CD4-positive, alpha-beta T cell treated with Interleukin-21 for 1 hour (primary cell): ENCODE data around the gene SLC37A1.

Source experiments
- DNase-seq: peaks from one replicate; pipeline ENCODE4 v3.0.0-alpha.2; 2020

The SLC37A1 gene

GRCh38 chr21:42546433-42546832 is 32.8 kb downstream of the SLC37A1 start:
- no peak for DNase-seq

DNA sequence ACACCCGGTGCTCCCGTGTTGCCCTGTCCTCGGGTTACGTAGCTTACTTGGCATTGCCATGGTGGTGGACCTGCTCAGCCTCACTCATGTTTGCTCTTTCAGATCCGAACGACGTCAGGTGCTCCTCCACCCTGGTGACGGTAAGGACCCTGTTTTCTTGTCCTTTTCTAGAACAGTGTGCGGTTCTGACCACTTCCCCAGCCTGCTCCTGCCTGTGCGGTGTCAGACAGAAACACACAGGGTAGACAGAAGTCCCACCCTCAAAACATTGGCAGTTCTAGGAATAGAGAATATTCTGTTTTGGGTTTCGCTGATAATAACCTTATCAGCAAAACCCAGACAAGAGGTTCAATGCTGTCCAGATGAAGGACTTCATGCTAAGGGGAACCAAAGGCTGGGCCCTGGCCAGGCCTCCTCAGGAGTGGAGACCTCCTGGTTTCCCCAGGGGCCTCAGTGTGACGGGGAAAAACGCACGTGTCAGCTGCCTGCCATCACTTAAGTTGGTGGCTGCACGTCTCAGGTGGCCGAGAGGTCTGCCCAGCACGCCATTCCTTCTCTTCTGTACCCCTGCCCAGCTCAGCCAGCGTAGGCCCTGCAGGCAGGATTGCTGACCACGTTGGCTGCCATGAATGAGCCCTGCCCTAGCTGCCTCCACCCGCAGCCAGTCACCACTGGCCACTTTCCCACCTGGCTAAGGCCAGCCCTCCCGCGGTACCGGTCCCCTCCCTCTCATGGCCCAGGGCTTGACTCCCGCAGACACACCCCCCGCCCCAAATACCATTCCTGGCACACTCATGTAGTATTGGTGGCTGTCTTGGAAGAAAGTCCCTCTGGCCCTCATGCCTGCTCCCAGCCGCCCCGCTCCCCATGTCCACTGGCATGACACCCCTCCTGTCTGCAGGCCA is 33.6 kb downstream of the SLC37A1 start:
- DNase-seq = no peak

DNA sequence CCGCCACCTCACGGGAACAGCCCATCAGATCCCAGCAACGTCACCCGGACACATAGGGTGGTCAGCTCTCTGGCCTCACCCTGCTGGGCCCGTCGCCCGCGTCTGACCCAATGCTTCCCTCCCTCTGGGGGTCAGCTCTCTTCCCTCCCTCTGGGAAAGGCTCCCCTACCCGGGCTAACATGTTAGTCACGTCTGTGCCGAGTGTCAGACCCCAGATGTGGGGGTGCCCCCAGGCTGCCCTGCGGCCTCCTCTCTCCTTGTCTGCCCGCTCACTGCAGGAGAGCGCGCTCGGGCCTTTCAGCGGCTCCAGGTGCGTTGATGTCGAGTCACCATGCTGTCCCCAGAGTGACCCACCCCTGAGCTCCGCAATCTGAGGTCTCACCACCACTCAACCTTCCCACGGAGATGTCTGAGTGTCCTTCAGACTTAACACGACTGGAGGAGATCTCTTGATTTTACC is 34.3 kb downstream of the SLC37A1 start:
- DNase-seq = no peak

DNA sequence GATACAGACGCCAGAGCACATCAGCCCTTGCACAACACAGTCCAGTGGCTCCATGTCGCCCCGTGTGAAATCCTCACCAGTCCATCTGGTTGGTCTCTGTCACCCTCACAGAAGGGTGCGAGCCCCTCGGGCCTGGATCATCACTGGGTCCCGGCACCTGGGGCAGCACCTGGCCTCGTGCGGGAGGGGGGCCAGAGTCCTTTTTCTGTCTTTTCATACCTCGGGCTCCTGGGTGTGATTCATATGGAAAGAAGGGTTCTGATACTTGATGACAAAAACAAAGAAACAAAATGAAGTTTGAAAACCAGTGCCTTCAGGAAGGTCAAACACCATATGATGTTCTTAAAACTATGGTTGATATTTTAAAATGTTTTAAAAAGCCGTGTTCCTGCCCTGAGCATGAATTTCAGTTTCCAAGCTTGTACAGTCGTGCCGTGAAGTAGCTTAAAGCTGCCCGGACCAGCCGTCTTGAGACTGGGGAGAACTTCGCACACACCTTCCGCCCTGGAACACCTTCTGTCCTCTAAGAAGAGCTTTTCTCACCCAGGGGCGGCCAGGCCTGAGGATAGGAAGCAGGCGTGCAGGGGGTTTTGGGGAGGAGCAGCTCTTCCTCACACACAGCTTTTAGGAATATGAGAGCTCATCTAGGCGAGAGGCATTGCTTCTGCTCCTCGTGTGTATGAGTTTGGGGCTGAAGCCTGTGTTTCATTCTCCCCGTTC is 35.2 kb downstream of the SLC37A1 start:
- DNase-seq = no peak

- no peak for DNase-seq
Measured at GRCh38 chr21:42550817-42551216, 37.2 kb downstream of the SLC37A1 start.

DNA sequence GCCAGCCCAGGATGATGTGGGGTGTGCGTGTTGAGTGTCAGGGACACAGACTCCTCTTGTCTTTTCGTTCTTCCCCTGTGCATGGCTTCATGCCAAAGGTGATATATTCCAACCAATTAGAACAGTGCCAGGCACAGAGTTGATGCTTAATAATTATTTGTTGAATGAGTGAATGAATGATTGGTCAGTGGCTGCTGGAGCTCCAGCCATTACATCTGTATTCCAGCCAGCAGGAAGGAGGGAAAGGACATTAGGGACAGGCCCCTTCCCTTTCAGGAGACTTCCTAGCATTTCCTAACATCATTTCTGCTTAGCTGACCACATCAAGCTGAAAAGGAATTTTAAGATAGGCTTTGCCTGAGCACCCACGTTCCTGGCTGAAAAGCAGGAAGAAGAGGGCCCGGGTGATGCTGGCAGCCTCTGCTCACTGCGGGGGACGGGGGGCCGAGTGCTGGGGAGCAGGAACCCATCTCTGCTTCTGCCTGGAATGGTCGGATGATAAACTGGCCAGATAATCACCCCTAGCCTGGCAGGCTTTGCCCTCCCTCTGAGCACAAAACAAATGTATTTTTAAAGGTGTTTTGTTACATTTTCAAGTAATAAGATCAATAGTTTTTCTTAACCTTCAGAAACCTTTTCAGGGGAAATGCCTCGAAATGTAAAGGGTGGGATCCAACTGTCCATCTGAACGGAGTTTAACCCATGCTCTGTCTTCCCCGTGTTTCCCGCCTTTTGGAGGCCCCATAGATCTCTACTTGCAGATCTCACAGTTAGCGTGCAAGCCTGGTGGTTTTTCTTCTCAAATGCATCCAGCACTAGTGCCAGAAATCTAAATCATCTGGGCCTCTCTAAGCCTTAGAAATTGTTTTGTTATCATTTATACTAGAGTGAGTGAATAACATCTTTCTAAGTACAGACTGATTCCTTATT is 39.0 kb downstream of the SLC37A1 start:
- no peak for DNase-seq

GRCh38 chr21:42553435-42553834 is 39.8 kb downstream of the SLC37A1 start:
- DNase-seq = no peak

- DNase-seq = no peak
Measured at GRCh38 chr21:42554251-42554961, 40.8 kb downstream of the SLC37A1 start.

DNA sequence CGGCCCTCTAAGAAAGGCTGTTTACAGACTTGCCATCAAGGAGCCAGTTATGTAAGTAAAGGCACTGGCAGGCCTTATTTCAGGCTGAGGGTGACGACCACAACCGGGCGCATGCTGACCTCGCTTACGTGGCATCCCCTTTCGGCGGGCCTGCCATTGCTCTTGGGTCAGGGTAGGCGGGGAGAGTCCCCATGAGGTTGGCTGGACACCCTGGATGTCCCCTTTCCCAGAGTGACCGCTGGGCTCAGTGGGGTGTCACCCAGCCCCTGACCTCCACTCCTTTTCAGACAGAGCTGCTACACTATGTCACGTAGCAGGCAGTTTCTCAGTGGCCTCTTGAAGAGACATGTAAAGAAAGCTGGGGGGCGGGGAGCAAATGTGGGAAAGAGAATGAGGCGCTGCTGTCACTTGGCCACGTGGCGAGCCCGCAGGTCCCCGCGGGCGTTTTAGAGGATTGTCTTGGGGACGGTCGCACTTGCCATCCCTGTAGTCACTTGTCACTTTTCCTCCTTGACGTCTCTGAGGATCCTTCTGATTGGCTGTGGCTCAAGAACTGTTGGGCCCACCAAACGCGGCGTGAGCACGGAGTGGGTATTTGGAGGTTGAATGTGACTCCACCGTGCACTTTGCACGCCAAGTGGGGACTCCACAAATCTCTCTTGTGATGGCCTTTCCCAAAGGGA is 42.2 kb downstream of the SLC37A1 start:
- DNase-seq = no peak

GRCh38 chr21:42556476-42556875 is 42.8 kb downstream of the SLC37A1 start:
- DNase-seq = no peak

- no peak for DNase-seq
Measured at GRCh38 chr21:42556960-42557359, 43.3 kb downstream of the SLC37A1 start.

GRCh38 chr21:42557420-42557819 is 43.8 kb downstream of the SLC37A1 start:
- DNase-seq = no peak

- no peak for DNase-seq
Measured at GRCh38 chr21:42558368-42558767, 44.7 kb downstream of the SLC37A1 start.

GRCh38 chr21:42558846-42559245 is 45.2 kb downstream of the SLC37A1 start:
- DNase-seq = no peak

DNA sequence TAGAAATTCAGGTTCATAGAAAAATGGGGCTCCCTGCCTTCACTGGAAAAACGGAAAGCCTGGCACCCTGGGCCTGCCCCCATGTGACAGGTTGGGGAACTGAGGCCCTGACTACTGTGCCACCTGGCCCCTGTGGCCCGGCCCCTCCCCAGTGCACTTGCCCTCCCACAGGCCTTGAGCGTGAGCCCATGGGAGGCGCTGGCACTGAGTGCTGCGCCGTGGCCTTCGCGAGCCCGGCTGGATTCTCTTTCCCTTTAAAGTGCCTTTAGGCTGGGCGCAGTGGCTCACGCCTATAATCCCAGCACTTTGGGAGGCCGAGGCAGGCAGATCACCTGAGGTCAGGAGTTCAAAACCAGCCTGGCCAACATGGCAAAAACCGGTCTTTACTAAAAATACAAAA is 45.7 kb downstream of the SLC37A1 start:
- DNase-seq = no peak

DNA sequence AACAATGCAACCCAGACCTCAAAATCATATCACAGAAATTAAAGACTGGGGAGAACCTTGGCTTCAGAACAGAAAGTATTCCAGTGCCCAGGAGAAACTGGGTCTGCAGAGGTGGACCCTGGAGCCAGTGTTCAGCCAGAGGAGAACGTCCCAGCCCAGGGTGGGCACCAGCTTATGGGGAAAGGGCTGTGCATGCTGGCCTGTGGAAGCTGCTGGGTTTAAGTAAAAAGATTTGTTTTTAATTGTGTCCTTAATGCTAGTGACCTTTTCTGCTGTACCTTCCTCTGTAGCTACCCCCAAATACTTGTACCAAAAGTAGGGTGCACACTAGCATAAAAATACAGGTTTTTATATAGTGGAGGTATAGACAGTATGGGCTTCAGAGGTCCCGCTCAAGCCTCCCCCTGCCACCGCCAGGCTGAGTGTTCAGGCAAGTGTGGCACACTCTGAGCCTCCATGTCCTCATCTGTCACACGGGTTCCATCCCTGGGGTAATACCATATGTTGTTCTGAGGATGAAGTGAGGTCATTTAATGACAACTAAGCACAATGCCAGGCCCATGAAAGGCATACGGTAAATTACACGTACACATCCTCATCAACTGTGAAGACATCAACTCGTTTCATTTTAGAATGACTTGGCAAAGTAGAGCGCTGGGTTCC is 47.0 kb downstream of the SLC37A1 start:
- no peak for DNase-seq

DNA sequence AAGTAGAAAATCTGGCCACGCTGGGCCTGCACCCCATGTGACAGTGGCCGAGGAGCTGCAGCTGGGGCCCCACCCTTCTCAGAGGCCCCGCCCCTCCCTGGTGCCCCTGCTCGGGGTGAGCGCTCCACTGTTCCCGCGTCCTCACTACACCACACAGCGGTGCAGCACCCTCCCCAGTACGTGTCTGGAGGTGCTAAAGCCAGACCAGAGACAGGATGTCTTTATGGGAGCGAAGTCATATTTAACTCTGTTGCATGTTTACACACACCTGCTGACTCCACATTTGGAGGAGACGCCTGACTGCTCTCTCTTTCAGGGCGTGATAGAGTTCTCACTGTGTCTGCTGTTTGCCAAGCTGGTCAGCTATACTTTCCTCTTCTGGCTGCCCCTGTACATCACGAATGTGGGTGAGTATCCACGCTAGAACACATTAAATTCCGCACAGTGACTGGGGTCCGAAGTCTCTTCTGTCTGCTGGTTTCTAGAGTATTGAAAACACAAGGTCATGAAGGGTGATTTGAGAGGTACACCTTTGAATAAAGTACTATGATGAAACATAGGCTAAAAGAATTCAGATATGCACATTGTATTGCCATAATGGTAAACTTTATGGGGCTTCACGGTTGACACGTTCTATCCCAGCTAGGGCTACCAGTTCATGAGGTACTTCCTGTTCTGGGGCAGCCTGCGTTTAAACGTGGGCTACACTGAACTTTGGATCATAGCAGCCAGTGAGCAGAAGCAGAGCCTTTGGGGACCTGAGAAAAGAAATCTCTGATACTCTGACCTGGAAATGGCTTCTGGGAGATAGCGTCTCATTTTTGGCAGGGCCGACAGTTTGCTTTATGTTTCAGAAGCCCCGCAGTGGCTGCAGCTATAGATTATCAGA is 48.4 kb downstream of the SLC37A1 start:
- no peak for DNase-seq

GRCh38 chr21:42562816-42563215 is 49.2 kb downstream of the SLC37A1 start:
- no peak for DNase-seq

GRCh38 chr21:42563261-42563660 is 49.6 kb downstream of the SLC37A1 start:
- no peak for DNase-seq

DNA sequence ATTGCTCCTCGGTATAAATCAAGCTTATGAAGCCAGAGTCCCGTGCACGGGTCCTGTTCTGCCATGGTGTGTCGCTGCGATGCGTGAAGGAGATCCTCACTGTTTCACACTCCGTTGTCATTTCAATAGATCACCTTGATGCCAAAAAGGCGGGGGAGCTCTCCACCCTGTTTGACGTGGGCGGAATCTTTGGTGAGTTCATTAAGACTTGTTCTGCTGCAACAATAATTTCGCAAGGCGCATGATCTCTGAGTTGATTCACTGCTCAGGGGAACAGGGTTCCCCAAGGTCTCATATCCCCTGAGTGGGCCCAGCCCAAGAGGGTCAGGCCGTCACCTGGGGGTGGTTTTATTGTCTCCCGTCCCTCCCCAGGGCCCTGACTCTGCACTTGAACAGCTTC is 50.0 kb downstream of the SLC37A1 start:
- DNase-seq = no peak
